IPS-NIHi7 (cell line): ENCODE data around the gene TADA1.
"Not testable (repeated sequence)": the region's sequence is repeated elsewhere in the genome, so short reads cannot be mapped to it uniquely, and the experiment has no call there.

Experiments used
- DNase-seq: peaks from one replicate; pipeline ENCODE4 v3.0.0; 2012; ENCODE audit warnings: mixed read lengths; ENCODE audit errors: extremely low spot score

Gene TADA1

DNA sequence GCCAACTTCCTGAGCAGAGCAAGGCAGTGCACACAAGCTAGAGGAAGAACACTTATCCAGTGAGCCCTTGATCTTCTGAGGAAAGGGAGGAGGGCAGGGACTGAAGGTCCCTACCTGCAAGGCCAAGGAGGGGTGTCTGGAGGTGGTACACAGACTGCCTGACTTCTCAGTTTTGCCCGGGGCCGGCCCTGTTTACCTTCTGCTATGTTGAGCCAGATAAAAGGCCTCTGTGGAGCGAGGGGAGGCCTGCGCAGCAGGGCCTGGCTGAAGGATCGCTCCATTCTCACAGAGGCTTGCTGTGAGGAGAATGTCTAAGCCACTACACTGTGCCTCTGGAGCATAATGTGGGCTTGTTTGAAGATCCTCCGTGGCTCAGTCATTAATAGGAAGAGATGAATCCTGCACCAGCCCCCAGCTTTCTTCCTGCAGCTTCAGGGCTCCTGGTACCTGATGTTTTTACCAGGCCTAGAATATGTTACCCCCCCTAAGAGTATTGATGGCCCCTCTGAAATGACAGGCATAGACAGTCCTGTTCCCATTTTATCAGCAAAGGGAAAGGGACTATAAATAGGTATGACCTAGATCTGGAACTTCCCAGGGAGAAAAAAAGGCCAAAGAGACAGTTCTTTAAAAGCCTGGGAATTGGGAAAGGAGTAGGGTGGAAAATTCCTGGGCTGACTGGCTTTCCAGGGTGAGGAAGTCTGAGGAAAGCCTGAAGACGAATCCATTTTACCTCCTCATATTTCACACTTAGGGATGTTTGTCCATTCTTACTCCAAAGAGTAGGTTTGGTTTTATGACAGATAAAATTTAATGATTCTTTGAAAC is 32.1 kb downstream of the TADA1 start:
- DNase-seq = no peak

DNA sequence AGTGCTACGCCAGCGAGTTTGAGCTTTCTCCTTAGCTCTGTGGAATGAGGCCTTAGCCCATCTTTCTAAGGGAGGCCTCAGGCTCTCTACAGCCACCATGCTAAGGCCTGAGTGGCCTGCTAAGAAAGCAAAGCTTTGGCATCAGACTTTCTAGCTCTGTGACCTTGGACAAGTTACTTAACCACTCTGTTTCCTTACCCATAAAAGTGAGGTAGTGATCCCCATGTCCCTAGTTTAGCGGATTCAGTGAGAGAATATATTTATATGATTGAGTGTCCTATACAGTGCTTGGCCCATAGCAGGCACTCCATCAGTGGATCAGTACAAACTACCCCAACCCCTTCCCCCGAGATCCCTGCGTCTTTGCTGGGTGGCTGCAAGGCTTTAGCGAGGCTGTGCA is 32.7 kb downstream of the TADA1 start:
- no peak for DNase-seq

DNA sequence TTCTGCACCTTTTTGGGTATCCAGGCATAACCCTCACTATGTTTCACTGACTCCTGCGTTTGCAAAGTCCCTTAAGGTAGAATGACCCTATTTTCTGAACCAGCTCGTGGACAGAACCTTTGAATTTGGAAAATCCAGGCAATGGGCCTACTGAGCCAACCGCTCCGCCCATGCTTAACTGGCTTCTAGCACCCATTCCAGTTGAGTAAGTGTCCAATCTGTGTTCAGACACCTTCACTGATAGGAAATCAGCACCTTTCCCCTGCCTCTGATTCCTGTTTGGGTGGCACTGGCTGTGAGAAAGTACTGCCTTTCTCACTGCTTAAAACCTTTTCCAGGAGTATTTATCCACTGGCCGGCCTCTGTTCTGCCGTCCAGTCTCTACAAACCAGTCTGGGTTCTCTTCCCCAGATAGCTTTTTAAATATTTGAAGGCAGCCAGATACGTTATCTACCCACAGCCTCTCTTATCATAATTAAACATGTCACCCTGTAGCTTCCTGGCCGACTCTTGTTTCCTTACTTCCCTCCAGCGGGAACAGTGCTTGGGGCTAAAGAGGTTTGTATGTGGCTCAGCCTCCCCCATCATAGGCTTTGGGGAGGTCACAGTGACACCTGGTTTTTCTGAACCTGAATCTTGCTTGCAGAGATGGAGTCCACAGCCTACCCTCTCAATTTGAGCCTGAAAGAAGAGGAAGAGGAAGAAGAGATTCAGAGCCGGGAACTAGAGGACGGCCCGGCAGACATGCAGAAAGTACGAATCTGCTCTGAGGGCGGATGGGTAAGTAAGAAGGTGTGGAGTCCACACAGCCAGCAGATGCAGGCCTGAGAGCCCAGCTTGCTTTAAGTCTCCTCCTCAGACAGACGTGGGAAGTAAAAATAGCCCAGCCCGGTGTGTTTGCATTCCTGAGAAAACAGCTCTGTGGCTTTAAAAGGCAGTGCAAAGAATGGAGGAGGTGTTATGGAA is 35.5 kb downstream of the TADA1 start:
- no peak for DNase-seq

DNA sequence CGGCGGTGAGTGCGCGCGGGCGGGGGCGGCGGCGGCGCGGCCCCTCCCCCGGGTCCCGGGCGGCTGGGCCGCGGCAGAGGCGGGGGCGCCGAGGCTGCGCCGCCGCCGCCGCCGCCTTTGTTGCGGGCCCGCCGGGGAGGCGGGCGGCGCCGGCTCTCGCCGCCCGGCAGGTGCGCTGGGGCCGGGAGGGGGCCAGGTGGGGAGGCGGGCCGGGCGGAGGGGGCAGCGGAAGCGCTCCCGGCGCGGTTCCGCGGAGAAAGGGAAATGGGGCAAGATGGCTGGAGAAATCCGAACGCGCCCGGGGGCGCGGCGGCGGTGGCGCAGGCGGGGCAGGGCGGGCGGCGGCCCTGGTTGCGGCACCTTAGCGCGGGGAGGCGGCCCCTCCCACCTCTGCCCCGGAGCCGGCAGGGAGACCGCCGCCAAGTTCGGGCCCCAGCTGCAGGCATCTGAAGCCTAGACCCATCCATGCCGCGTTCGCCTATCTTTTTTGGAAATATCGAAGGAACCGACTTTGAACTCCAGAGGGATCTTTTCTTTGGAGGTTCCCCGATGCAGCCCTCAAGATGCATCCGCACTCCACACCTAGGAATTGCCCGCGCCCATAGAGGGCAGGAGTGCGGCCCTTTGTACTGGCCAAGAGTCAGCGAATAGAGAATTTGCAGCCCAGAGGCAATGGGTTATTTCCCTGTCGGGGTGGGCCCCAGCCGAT is 36.3 kb downstream of the TADA1 start:
- DNase-seq = peak; percentile 66

DNA sequence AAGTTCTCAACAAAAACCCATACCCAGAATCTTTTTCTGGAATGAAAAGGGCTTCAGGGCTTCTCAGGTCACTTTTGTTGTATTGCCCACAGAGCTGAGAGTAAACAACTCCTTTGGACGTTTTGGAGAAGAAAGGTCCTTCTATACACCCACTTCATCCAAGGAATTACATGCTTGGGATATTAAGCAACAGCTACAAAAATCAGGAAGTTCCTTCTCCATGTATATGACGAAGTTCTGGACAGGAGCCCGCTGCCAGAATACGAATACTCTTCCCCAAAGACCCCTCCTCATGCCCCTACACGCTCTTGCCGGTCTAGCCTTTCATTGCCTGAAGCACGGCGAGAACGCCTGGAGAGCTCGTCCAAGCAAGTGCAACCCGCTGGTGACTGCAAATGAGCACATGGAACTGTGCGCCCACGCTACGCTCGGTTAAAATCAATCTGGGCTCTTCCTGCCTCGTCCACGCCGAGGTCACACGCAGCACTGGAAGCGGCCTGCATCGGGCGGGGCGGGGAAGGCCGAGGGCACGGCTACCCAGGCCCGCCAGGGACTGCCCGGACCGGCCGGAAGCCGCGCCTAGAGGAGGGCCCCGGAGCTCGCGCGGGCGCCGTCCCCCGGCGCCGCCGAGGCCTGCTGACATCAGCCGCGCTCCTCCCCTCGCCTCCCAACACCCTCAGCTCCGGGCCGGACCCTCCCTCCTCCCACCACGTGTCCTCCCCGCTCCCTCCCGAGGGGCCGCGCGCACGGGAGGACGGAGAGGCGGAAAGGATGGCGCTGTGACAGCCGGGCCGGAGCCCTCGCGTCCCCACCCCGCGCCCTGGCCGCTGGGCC is 37.1 kb downstream of the TADA1 start, which contains the start of gene POGK:
Gene POGK, plus strand, starts transcription at position 710 of the 834 bp plus-strand sequence. CDS start 1,482 bp downstream, outside the sequence.
- DNase-seq = peak; percentile 94

DNA sequence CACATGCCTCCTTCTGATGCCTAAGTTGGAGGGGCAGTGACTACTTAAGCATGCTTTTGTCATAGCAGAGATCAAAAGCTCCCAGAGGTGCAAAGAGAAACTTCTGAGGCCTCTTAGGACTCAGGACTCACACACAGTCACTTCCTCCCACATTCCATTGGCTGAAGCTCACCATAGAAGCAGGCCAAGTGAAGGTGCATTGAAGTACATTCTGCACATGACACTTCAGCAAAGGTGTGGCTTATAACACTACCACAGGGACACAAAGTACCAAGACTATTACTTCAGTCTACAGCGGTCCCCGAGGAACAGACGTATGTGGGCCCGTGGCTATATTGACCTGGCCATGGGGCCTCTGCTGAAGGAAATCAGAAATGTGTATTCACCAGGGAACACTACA is 39.3 kb downstream of the TADA1 start:
- no peak for DNase-seq

DNA sequence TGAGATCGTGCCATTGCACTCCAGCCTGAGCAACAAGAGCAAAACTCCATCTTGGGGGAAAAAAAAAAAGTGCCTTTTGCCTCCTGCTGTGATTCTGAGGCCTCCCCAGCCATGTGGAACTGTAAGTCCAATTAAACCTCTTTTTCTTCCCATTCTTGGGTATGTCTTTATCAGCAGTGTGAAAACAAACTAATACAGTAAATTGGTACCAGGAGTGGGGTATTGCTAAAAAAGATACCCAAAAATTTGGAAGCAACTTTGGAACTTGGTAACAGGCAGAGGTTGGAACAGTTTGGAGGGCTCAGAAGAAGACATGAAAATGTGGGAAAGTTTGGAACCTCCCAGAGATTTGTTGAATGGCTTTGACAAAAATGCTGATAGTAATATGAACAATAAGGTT is 46.3 kb downstream of the TADA1 start:
- not testable (repeated sequence) for DNase-seq

DNA sequence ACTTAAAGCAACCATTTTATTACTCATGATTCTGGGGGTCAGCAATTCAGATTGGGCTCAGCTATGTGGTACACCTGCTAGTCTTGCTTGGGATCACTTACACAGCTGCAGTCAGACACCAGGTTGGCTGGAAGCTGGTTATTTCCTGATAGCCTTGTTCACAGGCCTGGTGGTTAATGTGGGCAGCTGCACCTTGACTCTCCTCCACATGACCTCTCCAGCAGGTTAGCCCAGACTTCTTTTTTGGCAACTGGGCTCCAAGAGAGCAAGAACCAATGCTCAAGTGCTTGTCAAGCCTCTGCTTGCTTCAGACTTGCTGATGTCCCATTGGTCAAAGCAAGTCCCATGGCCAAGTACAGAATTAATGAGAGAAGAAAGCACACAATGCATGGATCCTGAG is 48.6 kb downstream of the TADA1 start:
- DNase-seq = no peak

DNA sequence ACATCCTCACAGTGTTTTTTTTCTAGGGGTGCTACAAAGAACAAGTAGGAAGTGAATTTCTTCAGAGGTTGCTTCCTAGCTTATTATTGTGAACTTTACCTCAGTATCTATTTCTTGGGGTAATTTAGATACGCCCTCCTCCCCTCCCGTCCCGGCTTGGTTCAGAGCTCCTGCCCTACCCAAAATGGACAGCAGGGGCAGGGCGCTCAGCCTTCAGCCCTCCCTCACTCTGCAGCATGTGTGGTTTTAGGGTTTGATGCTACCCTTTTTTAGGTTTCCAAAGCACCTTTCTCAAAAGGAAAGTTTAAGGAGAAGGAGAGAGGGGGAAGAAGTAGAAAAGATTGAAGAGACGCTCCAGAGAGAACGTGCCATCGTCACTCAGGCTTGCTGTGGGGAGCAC is 53.7 kb downstream of the TADA1 start:
- DNase-seq = peak; percentile 63

DNA sequence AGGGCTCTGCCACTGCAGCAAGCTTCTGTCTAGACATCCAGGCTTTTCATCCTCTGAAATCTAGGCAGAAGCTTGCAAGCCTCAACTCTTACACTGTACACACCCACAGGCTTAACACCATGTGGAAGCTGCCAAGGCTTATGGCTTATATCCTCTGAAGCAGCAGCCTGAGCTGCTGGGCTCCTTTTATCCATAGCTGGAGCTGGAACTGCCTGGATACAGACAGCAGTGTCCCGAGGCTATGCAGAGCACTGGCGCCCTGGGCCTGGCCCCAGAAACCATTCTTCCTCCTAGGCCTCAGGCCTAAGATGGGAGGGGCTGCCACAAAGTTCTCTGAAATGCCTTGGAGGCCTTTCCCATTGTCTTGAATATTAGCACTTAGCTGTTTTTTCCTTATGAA is 56.1 kb downstream of the TADA1 start:
- DNase-seq = no peak

DNA sequence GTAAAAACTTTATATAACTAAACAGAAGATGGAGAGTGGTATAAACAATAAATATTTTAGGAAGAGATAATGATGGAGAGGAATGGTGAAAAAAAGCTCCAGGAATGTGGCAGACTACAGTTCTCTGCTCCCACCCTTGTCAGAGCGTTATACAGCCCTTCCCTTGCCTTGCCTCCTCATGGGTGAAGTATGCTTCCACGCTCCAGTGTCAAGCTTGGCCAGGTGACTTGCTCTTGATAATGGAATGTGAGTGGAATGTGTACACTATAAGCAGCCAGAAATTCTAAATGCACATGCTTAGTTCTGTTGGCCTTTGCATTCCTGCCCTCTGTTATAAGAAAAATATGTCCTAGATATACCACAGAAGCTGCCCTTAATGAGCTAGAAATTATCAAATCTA is 61.5 kb downstream of the TADA1 start:
- DNase-seq = no peak

DNA sequence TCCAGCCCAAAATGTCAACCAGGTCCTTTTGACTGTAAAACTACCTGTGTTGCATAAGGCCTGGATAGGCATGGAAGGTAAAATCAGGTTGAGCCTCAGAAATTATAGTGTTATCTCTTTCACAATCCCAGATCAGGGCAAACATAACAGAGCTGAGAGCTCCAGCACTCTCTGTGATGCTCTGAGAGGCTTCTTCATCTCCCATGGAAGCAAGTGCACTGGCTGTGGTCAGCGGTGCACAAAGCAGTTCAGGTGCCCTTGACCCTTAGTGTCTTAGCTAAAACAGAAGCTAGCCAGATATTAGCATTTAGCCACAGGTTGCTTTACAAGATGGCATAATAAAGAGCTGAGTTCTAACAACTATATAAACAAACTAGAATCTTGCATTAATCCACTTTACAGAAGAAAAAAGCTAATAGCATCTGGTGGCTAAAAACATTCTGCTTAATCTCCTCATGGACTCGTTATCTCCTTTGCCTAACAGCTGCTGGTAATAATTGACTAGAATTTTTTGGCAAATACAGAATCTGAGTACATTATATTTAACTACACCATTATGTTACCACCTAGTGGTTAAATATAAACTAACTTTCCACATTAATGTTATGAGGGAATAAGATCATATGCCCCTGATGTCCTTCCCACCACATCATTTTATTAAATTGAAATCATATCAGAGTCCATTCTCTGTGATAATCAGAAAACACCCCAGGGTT is 62.4 kb downstream of the TADA1 start:
- DNase-seq = no peak

DNA sequence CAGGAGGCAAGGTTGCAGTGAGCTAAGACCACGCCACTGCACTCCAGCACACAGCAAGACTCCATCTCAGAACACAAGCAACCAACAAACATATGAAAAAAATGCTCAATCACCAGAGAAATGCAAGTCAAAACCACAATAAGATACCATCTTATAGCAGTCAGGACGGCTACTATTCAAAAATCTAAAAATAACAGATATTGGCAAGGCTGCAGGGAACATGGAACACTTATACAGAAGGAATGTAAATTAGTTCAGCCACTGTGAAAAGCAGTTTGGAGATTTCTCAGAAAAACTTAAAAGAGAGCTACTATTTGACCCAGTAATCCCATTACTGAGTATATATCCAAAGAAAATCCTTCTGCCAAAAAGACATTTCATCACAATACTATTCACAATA is 64.4 kb downstream of the TADA1 start:
- DNase-seq = no peak

DNA sequence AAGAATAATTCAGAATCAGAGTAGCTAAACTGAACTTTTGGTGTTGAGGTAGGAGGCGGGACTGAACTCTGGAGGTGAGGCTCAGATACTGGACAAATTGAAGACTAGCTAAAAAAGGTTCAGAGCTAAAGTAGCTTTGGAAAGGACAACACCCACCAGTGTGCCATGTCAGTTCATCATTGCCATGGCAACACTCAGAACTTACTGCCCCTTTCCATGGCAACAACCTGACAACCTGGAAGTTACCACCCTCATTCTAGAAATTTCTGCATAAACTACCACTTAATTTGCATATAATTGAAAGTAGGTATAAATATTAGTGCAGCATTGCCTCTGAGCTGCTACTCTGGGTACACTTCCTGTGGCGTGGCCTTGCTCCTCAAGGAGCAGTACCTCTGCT is 67.1 kb downstream of the TADA1 start:
- no peak for DNase-seq
